Measurements from ENCODE around the gene MYOZ2. TPM values are rescaled to one million over a fixed set of nuclear protein-coding genes. Genes with fewer than 3 reads are reported as not detected.
A peak's percentile ranks its signal among the peaks of the same experiment; 100 is the strongest.

Gene MYOZ2
- total RNA-seq, 5 donors from 2014 or later (not counting 1 experiment from before 2014, with no cell fraction given), result not detected

DNA sequence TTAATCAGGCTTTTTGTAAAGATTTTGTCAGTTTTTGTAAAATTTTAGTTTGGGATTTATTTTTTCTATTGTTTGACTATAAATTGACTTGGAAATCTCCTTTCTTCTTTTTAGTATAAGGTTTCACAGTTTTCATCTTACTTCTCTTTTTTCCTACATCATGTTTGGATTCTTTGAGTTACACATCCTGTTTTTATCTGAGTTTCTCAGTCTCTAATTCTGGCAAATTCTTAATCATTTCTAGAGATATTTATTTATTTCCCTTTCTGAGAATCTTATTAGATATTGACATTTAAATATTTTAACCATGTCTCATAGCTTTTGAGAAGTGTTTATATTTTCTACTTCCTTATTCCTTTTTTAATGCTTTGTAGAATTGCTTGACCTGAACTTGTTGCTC lies 97.6 kb downstream of the MYOZ2 start:
- Histone ChIP-seq H3K4me3 (ENCODE audit: control insufficient read depth in 1 of 2, extremely low read depth in 1 of 2, low read length in 1 of 2) (no peak overlapping the region), H3K9me3 (peaks cover 2% of the 10 kb centered on the region), H3K27ac (ENCODE audit: low read length) (no peak overlapping the region), H3K27me3 (replicated peaks in 1 of 2; ENCODE audit: control insufficient read depth in 2 of 2, extremely low read depth in 1 of 2, insufficient read depth in 2 of 2, low read length in 1 of 2) (no peaks in the 10 kb centered on the region), H3K4me1 (ENCODE audit: control insufficient read depth in 1 of 2, extremely low read depth in 1 of 2, insufficient read depth in 2 of 2, low read length in 2 of 2) (peaks cover 4 to 5% of the 10 kb centered on the region in 2 experiments), H3K36me3 (ENCODE audit: control insufficient read depth in 2 of 2, extremely low read depth in 1 of 2, insufficient read depth in 1 of 2, low read length in 1 of 2) (peaks cover 0 to 4% of the 10 kb centered on the region in 2 donors)
- ATAC-seq (replicated peaks in 1 of 4) (no peak), DNase-seq (no peak)
- peaks cover 36 to 75% (median 60%) of the 10 kb centered on the region in 3 donors for H3K4me1 Mint-ChIP-seq
- POLR2A ChIA-PET, result no interaction called here
- peak overlapping the region; percentile 44 to 49 for H3K27ac Mint-ChIP-seq
- peaks cover 46% of the 10 kb centered on the region for H3K36me3 Mint-ChIP-seq
- no peak overlapping the region for H3K4me3 Mint-ChIP-seq
- H3K27me3 Mint-ChIP-seq, result no peaks in the 10 kb centered on the region
- CTCF ChIA-PET, result interaction anchor here in 1 of 2 donors (0.7 to 0.8 kb wide), 2 partner anchors 23 to 112 kb away, joined by 3 read pairs; no protein-coding TSS in a partner anchor
- H3K9me3 Mint-ChIP-seq, result peaks cover 0 to 3% (median 0%) of the 10 kb centered on the region in 3 donors

DNA sequence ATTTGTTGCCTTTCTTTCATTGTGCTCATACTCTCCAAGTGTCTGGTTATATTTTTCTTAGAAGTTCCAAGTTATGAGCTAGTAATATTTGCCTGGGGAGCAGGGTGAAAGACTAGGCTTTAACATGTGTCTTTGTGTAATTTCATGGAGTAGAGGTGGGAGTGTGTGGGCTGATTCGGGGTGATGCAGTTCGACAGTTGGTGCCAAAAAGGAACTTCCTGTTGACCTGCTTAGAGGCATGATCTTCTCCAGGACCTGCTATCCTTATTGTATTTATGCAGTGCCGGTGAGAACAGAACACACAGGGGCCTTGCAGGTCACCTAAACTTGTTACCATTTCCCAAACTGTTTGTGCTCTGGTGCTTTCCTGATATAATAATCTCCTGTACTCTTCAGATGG lies 98.1 kb downstream of the MYOZ2 start:
- peaks cover 4 to 5% of the 10 kb centered on the region in 2 experiments for H3K4me1 ChIP-seq (ENCODE audit: control insufficient read depth in 1 of 2, extremely low read depth in 1 of 2, insufficient read depth in 2 of 2, low read length in 2 of 2)
- peaks cover 2% of the 10 kb centered on the region for H3K9me3 ChIP-seq
- Mint-ChIP-seq H3K9me3 (peaks cover 0 to 3% (median 0%) of the 10 kb centered on the region in 3 donors), H3K27me3 (no peaks in the 10 kb centered on the region), H3K4me1 (peaks cover 39 to 73% (median 59%) of the 10 kb centered on the region in 3 donors), H3K4me3 (peak overlapping the region in 2 of 3 donors; percentile 28 to 32), H3K27ac (peak overlapping the region; percentile 44 to 49), H3K36me3 (peaks cover 45% of the 10 kb centered on the region)
- no peak overlapping the region for H3K4me3 ChIP-seq (ENCODE audit: control insufficient read depth in 1 of 2, extremely low read depth in 1 of 2, low read length in 1 of 2)
- H3K36me3 ChIP-seq (ENCODE audit: control insufficient read depth in 2 of 2, extremely low read depth in 1 of 2, insufficient read depth in 1 of 2, low read length in 1 of 2), result peaks cover 0 to 4% of the 10 kb centered on the region in 2 donors
- DNase-seq, result no peak
- H3K27ac ChIP-seq (ENCODE audit: low read length), result no peak overlapping the region
- peak in 3 of 4 experiments; percentile 32 to 62 (median 59) for ATAC-seq (replicated peaks in 1 of 4)
- ChIA-PET CTCF (interaction anchor here in 1 of 2 donors (0.7 kb wide), 1 partner anchor 112 kb away, joined by 3 read pairs; no protein-coding TSS in a partner anchor), POLR2A (no interaction called here)
- 22% methylated on average over 1 of the region's 3 CpGs for WGBS (ENCODE audit: insufficient coverage)
- H3K27me3 ChIP-seq (replicated peaks in 1 of 2; ENCODE audit: control insufficient read depth in 2 of 2, extremely low read depth in 1 of 2, insufficient read depth in 2 of 2, low read length in 1 of 2), result no peaks in the 10 kb centered on the region

DNA sequence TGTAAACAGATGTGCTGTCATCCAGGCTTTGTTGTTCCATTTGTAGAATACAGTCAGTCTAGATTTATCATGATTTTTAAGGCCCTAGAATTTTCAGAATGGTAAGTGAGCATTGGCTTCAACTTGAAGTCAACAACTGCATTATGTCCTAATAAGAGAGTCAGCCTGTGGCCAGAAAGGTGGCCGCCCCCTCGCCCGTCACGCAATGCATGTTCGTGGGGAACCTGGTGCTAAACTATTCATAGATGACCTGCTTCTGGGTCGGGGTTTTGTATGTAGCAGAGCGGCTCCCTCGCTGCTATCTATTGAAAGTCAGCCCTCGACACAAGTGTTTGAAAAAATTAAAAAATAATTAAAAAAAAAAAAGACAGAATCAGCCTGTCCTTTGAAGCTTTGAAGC lies 101.6 kb downstream of the MYOZ2 start:
- H3K4me3 ChIP-seq (ENCODE audit: control insufficient read depth in 1 of 2, extremely low read depth in 1 of 2, low read length in 1 of 2), result no peak overlapping the region
- peaks cover 39% of the 10 kb centered on the region for H3K36me3 Mint-ChIP-seq
- ATAC-seq (replicated peaks in 1 of 4) (no peak), DNase-seq (peak in 1 of 35 experiments; percentile 4)
- WGBS (ENCODE audit: insufficient coverage), result 94% methylated on average over 5 of the region's 9 CpGs
- H3K4me1 Mint-ChIP-seq, result peaks cover 21 to 52% (median 34%) of the 10 kb centered on the region in 3 donors
- H3K36me3 ChIP-seq (ENCODE audit: control insufficient read depth in 2 of 2, extremely low read depth in 1 of 2, insufficient read depth in 1 of 2, low read length in 1 of 2), result peaks cover 0 to 4% of the 10 kb centered on the region in 2 donors
- H3K27me3 ChIP-seq (replicated peaks in 1 of 2; ENCODE audit: control insufficient read depth in 2 of 2, extremely low read depth in 1 of 2, insufficient read depth in 2 of 2, low read length in 1 of 2), result no peaks in the 10 kb centered on the region
- H3K27ac ChIP-seq (ENCODE audit: low read length), result no peak overlapping the region
- ChIA-PET POLR2A (no interaction called here), CTCF (interaction anchor here in 1 of 2 donors (0.6 kb wide), 1 partner anchor 294 kb away, joined by 3 read pairs; no protein-coding TSS in a partner anchor)
- H3K27me3 Mint-ChIP-seq, result no peaks in the 10 kb centered on the region
- H3K27ac Mint-ChIP-seq, result no peak overlapping the region
- H3K4me3 Mint-ChIP-seq, result no peak overlapping the region
- peaks cover 4 to 5% of the 10 kb centered on the region in 2 experiments for H3K4me1 ChIP-seq (ENCODE audit: control insufficient read depth in 1 of 2, extremely low read depth in 1 of 2, insufficient read depth in 2 of 2, low read length in 2 of 2)
- H3K9me3 Mint-ChIP-seq, result peaks cover 0 to 1% (median 0%) of the 10 kb centered on the region in 3 donors
- peaks cover 1% of the 10 kb centered on the region for H3K9me3 ChIP-seq

Other genes with a start within 250 kb of the MYOZ2 start
- 1 to 10 TPM in 3 of 5 donors, under 1 TPM in 2; 0.21 to 1.6 (median 1.2) TPM for gene SYNPO2, start 247.0 kb upstream of the MYOZ2 start, total RNA-seq
- 10 to 100 TPM; 17.3 to 26.4 (median 21.2) TPM for gene USP53, start 76.9 kb downstream of the MYOZ2 start, total RNA-seq
- not detected for gene FABP2, start 186.3 kb downstream of the MYOZ2 start, total RNA-seq

All from T-cell (primary cell).